GM12872 (cell line): Measurements from ENCODE around the gene CSDE1.

Source experiments
- TF ChIP-seq, protein P1 (sequence below): IDR thresholded peaks from 3 replicates; pipeline ENCODE4 v1.5.1; 2011; ENCODE audit warnings: low read depth, mild to moderate bottlenecking, low read length, moderate library complexity; ENCODE audit not compliant: insufficient read depth

Gene CSDE1

GRCh38 chr1:114702737-114703136, 55.0 kb downstream of the CSDE1 start:
- TF ChIP-seq, protein P1, sequence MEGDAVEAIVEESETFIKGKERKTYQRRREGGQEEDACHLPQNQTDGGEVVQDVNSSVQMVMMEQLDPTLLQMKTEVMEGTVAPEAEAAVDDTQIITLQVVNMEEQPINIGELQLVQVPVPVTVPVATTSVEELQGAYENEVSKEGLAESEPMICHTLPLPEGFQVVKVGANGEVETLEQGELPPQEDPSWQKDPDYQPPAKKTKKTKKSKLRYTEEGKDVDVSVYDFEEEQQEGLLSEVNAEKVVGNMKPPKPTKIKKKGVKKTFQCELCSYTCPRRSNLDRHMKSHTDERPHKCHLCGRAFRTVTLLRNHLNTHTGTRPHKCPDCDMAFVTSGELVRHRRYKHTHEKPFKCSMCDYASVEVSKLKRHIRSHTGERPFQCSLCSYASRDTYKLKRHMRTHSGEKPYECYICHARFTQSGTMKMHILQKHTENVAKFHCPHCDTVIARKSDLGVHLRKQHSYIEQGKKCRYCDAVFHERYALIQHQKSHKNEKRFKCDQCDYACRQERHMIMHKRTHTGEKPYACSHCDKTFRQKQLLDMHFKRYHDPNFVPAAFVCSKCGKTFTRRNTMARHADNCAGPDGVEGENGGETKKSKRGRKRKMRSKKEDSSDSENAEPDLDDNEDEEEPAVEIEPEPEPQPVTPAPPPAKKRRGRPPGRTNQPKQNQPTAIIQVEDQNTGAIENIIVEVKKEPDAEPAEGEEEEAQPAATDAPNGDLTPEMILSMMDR = no peak

DNA sequence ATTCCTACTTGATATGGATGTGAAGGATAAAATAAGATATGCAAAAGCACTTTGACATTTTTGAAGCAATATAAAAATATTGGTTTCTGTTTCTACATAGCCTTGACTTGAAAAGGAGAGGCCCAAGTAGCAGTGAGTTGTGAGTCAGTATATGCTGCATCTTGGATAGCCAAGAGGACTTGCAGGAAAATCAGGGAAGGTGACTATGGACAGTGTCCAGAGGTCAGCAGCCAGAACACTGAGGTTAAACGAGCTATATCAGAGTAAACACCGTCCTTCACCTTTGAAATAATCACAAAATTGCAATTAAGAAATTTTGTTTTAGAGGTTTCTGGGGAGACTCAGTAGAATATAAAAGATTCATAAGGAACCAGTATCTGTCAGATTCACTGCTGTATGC, 55.9 kb downstream of the CSDE1 start:
- TF ChIP-seq, protein P1 = no peak

GRCh38 chr1:114700036-114700600, 57.7 kb downstream of the CSDE1 start:
- TF ChIP-seq, protein P1 = no peak

DNA sequence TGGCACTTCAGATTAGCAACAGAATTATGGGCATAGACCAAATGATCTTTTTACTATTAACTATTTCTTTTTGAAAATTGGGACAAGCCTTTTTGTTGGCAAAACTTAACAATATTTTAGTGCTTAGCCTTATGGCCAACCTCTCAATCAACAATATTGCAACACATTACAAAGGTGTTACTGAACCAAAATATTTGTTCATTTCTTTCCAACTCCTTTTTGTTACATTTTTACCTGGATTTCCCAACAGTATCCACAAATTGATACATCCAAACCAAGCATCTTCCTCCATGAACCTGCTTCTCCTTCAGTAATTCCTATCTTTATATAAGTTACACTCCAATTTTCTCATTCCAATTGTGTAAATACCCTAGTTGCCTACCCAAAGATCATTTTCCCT, 61.0 kb downstream of the CSDE1 start:
- TF ChIP-seq, protein P1 = no peak

- TF ChIP-seq, protein P1 = no peak
Measured at GRCh38 chr1:114695430-114696058, 62.2 kb downstream of the CSDE1 start, which contains the start of gene AMPD1. TSS of gene AMPD1 (minus strand) at chr1:114695546. CDS start at chr1:114695471, 75 bp downstream.

DNA sequence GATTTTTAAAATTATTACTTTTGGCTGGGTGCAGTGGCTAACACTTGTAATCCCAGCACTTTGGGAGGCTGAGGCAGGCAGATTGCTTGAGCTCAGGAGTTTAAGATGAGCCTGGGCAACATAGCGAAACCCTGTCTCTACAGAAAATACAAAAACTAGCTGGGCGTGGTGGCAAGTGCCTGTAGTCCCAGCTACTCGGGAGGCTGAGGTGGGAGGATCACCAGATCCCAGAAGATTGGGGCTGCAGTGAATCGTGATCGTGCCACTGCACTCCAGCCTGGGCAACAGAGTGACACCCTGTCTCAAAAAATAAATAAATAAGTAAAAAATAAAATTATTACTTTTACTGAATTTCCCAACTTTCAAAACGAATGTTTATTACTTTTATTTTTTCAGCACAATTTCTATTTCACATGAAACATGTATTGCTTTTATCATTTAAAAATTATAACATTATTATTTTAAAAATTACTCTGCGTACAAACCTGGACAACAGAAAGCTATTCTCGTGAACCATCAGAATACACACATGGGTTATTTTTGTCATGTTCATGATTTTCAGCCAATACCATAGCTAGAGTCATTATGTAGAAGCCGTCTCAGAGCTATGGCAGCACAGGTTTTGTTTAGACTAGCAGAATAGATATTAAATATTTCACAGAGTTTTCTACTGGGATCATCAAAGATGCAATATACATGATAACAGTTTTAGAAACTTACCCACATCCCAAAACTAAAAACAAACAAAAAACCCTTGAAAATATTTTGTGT, 63.1 kb downstream of the CSDE1 start:
- TF ChIP-seq, protein P1 = no peak

GRCh38 chr1:114692947-114693346, 64.8 kb downstream of the CSDE1 start:
- TF ChIP-seq, protein P1 = no peak
